H9 (cell line): ENCODE measurements around the gene NKX3-2. TPM values are rescaled to one million over a fixed set of nuclear protein-coding genes. Genes with fewer than 3 reads are reported as not detected.

Experiments
- DNase-seq: peaks from one replicate; pipeline ENCODE4 v3.0.0-alpha.2; 2017
- H2AFZ ChIP-seq: one replicate; pipeline ENCODE4 v1.6.1; 2013; ENCODE audit warnings: mild to moderate bottlenecking, low read length, control low read depth, moderate library complexity
- H2AK5ac ChIP-seq: 2 replicates; pipeline ENCODE4 v1.6.1; 2013; ENCODE audit warnings: low read length, control low read depth, mixed read lengths; ENCODE audit not compliant: insufficient read length
- H2BK120ac ChIP-seq: one replicate; pipeline ENCODE4 v1.6.1; 2013; ENCODE audit warnings: low read depth, mild to moderate bottlenecking, low read length, control low read depth, inconsistent platforms; ENCODE audit not compliant: poor library complexity, severe bottlenecking
- H2BK12ac ChIP-seq: 2 replicates; pipeline ENCODE4 v1.6.1; 2013; ENCODE audit warnings: low read length, control low read depth, mixed read lengths, low read depth; ENCODE audit not compliant: insufficient read length
- H2BK15ac ChIP-seq: 2 replicates; pipeline ENCODE4 v1.6.1; 2013; ENCODE audit warnings: low read depth, low read length, control low read depth
- H2BK20ac ChIP-seq: one replicate; pipeline ENCODE4 v1.6.1; 2013; ENCODE audit warnings: low read depth, mild to moderate bottlenecking, low read length, control low read depth, inconsistent platforms; ENCODE audit not compliant: poor library complexity, severe bottlenecking
- H2BK5ac ChIP-seq: 2 replicates; pipeline ENCODE4 v1.6.1; 2013; ENCODE audit warnings: low read length, control low read depth, mixed read lengths; ENCODE audit not compliant: insufficient read length
- H3K14ac ChIP-seq: 2 replicates; pipeline ENCODE4 v1.6.1; 2013; ENCODE audit warnings: low read length, control low read depth; ENCODE audit not compliant: insufficient read depth
- H3K18ac ChIP-seq: 2 replicates; pipeline ENCODE4 v1.6.1; 2013; ENCODE audit warnings: low read depth, mild to moderate bottlenecking, mixed read lengths, low read length, control low read depth; ENCODE audit not compliant: insufficient read length
- H3K23ac ChIP-seq: 2 replicates; pipeline ENCODE4 v1.6.1; 2013; ENCODE audit warnings: low read length, control low read depth, mixed read lengths, low read depth; ENCODE audit not compliant: insufficient read length
- H3K23me2 ChIP-seq: 2 replicates; pipeline ENCODE4 v1.6.1; 2013; ENCODE audit warnings: low read depth, mild to moderate bottlenecking, mixed read lengths, low read length, control low read depth; ENCODE audit not compliant: insufficient read length, poor library complexity, severe bottlenecking
- H3K27ac ChIP-seq: 2 replicates; pipeline ENCODE4 v1.5.1; 2013; ENCODE audit warnings: low read length, control low read depth, mixed read lengths, low read depth; ENCODE audit not compliant: insufficient read length
- H3K27me3 ChIP-seq: 2 replicates; pipeline ENCODE4 v1.6.1; 2013; ENCODE audit warnings: low read length, control low read depth, inconsistent platforms; ENCODE audit not compliant: insufficient read depth
- H3K4ac ChIP-seq: 2 replicates; pipeline ENCODE4 v1.6.1; 2013; ENCODE audit warnings: low read depth, mild to moderate bottlenecking, control low read depth, inconsistent platforms, low read length, moderate library complexity
- H3K4me1 ChIP-seq: 2 replicates; pipeline ENCODE4 v1.6.1; 2013; ENCODE audit warnings: low read length, control low read depth, inconsistent platforms; ENCODE audit not compliant: insufficient read depth
- H3K4me2 ChIP-seq: 2 replicates; pipeline ENCODE4 v1.6.1; 2013; ENCODE audit warnings: low read length, control low read depth, mixed read lengths; ENCODE audit not compliant: insufficient read length, insufficient read depth
- H3K56ac ChIP-seq: 2 replicates; pipeline ENCODE4 v1.6.1; 2013; ENCODE audit warnings: low read depth, mild to moderate bottlenecking, mixed read lengths, low read length, control low read depth; ENCODE audit not compliant: insufficient read length
- H3K79me1 ChIP-seq: 2 replicates; pipeline ENCODE4 v1.6.1; 2013; ENCODE audit warnings: low read depth, mild to moderate bottlenecking, moderate library complexity, low read length, control low read depth, inconsistent platforms; ENCODE audit not compliant: insufficient read depth, poor library complexity, severe bottlenecking
- H3K79me2 ChIP-seq: 2 replicates; pipeline ENCODE4 v1.6.1; 2013; ENCODE audit warnings: low read length, control low read depth, inconsistent platforms; ENCODE audit not compliant: insufficient read depth
- H3K9ac ChIP-seq: 2 replicates; pipeline ENCODE4 v1.6.1; 2013; ENCODE audit warnings: low read length, control low read depth, mixed read lengths; ENCODE audit not compliant: insufficient read length; ENCODE audit errors: extremely low read depth
- H3K9me3 ChIP-seq: one replicate; pipeline ENCODE4 v1.6.1; 2013; ENCODE audit warnings: low read depth, low read length, inconsistent platforms; ENCODE audit not compliant: control insufficient read depth
- H3T11ph ChIP-seq: one replicate; pipeline ENCODE4 v1.6.1; 2013; ENCODE audit warnings: mild to moderate bottlenecking, low read length, control low read depth, inconsistent platforms
- H4K20me1 ChIP-seq: one replicate; pipeline ENCODE4 v1.6.1; 2013; ENCODE audit not compliant: control insufficient read depth, insufficient read length, insufficient read depth
- H4K5ac ChIP-seq: 2 replicates; pipeline ENCODE4 v1.6.1; 2013; ENCODE audit warnings: low read depth, mild to moderate bottlenecking, mixed read lengths, low read length, control low read depth; ENCODE audit not compliant: insufficient read length
- H4K8ac ChIP-seq: replicated peaks from 2 replicates; pipeline ENCODE4 v1.6.1; 2013; ENCODE audit warnings: low read length, control low read depth, mixed read lengths, low read depth; ENCODE audit not compliant: insufficient read length
- H4K91ac ChIP-seq: 2 replicates; pipeline ENCODE4 v1.6.1; 2013; ENCODE audit warnings: low read depth, mild to moderate bottlenecking, moderate library complexity, mixed read lengths, low read length, control low read depth; ENCODE audit not compliant: insufficient read length
- H3K27ac Mint-ChIP-seq, 3 experiments: 2 replicates in 2 of 3; 3 replicates in 1 of 3; pipeline ENCODE4 v1.8.0; 2020 to 2021; ENCODE audit warnings: mixed read lengths in 3 of 3, mild to moderate bottlenecking in 1 of 3, moderate library complexity in 1 of 3
- H3K27me3 Mint-ChIP-seq: 2 replicates; pipeline ENCODE4 v1.8.0; 2021; ENCODE audit warnings: low read depth, mild to moderate bottlenecking, moderate library complexity, mixed read lengths
- H3K36me3 Mint-ChIP-seq, 3 experiments: 2 replicates in 2 of 3; 3 replicates in 1 of 3; pipeline ENCODE4 v1.8.0; 2020 to 2021; ENCODE audit warnings: low read depth in 3 of 3, mixed read lengths in 3 of 3; ENCODE audit not compliant: insufficient read depth in 1 of 3
- H3K4me1 Mint-ChIP-seq, 2 experiments: 2 replicates each; pipeline ENCODE4 v1.8.0; 2020; ENCODE audit warnings: mixed read lengths in 2 of 2
- H3K4me3 Mint-ChIP-seq, 2 experiments: 2 replicates in 1 of 2; 3 replicates in 1 of 2; pipeline ENCODE4 v1.8.0; 2020 to 2021; ENCODE audit warnings: mild to moderate bottlenecking in 2 of 2, mixed read lengths in 2 of 2, moderate library complexity in 1 of 2
- H3K9me3 Mint-ChIP-seq, 2 experiments: 2 replicates in 1 of 2; 3 replicates in 1 of 2; pipeline ENCODE4 v1.8.0; 2020; ENCODE audit warnings: mild to moderate bottlenecking in 2 of 2, mixed read lengths in 2 of 2, moderate library complexity in 1 of 2
- CTCF ChIP-seq: fragments of 200-600 bp; sonication (generic); conservative IDR thresholded peaks from 3 replicates; pipeline ENCODE4 v1.8.0; 2021; ENCODE audit warnings: antibody characterized with exemption, mild to moderate bottlenecking
- WGBS: extraction: QIAGEN DNeasy Blood & Tissue Kit; methylation state at CpG from one replicate; pipeline ENCODE4 v1.1.7; 2013; ENCODE audit warnings: missing lambda C conversion rate, low lambda C conversion rate, mixed read lengths; ENCODE audit not compliant: insufficient read length; ENCODE audit errors: extremely low coverage; 5-methylcytosine and 5-hydroxymethylcytosine counted together
- total RNA-seq: library from RNA; stranded (reverse); gene quantifications from 2 replicates; pipeline ENCODE4 v1.2.1, GENCODE V29; 2021

NKX3-2 gene
- total RNA-seq, 1 experiment from 2014 or later: 1.9 TPM

GRCh38 chr4:13496605-13497004 is 47.7 kb downstream of the NKX3-2 start:
- Mint-ChIP-seq H3K4me3 (no peak overlapping the region), H3K36me3 (no peaks in the 10 kb centered on the region), H3K4me1 (no peaks in the 10 kb centered on the region; a peak in 1 of 4 replicates), H3K27ac (no peak overlapping the region), H3K27me3 (no peaks in the 10 kb centered on the region), H3K9me3 (no peaks in the 10 kb centered on the region)
- no peak overlapping the region for H3K18ac ChIP-seq
- H2BK12ac ChIP-seq: no peak overlapping the region
- no peak overlapping the region for H2AFZ ChIP-seq
- no peaks in the 10 kb centered on the region for H3K23me2 ChIP-seq
- H3K4me1 ChIP-seq: no peaks in the 10 kb centered on the region
- H3K56ac ChIP-seq: no peak overlapping the region
- H4K5ac ChIP-seq: no peak overlapping the region
- H3K23ac ChIP-seq: no peak overlapping the region
- no peak for TF ChIP-seq CTCF
- H2BK20ac ChIP-seq: no peak overlapping the region
- no peaks in the 10 kb centered on the region for H3K27me3 ChIP-seq
- H2BK120ac ChIP-seq: no peak overlapping the region
- no CpG with 5 or more reads among the region's 2 CpGs for WGBS
- no peaks in the 10 kb centered on the region for H3K9me3 ChIP-seq
- no peak overlapping the region for H2BK15ac ChIP-seq
- H3K9ac ChIP-seq: no peak overlapping the region
- no peak overlapping the region for H3K4ac ChIP-seq
- no peak for DNase-seq
- H3K27ac ChIP-seq: no peak overlapping the region
- no peaks in the 10 kb centered on the region for H4K20me1 ChIP-seq
- H2AK5ac ChIP-seq: no peak overlapping the region
- no peak overlapping the region for H3K4me2 ChIP-seq
- no peak overlapping the region for H2BK5ac ChIP-seq
- no peak overlapping the region for H3T11ph ChIP-seq
- no peak overlapping the region for H4K91ac ChIP-seq
- no peak overlapping the region for H4K8ac ChIP-seq
- no peaks in the 10 kb centered on the region for H3K79me2 ChIP-seq
- no peaks in the 10 kb centered on the region for H3K79me1 ChIP-seq
- no peak overlapping the region for H3K14ac ChIP-seq
